GM23248 (cell line): ENCODE measurements around the gene NOX1. TPM values are rescaled to one million over a fixed set of nuclear protein-coding genes. Genes with fewer than 3 reads are reported as not detected.
"Not testable (repeated sequence)": the region's sequence is repeated elsewhere in the genome, so short reads cannot be mapped to it uniquely, and the experiment has no call there.

ENCODE experiments used
- DNase-seq: peaks from one replicate; pipeline ENCODE4 v3.0.0-alpha.2; 2015
- H2AFZ ChIP-seq: fragments of 200-600 bp; sonication (generic); 2 replicates; pipeline ENCODE4 v1.6.1; 2016; ENCODE audit warnings: antibody characterized with exemption
- H3F3A ChIP-seq: fragments of 200-600 bp; sonication (generic); 2 replicates; pipeline ENCODE4 v1.6.1; 2016; ENCODE audit warnings: mild to moderate bottlenecking, antibody characterized with exemption, mixed run types; ENCODE audit not compliant: insufficient read depth
- H3K27ac ChIP-seq: fragments of 200-600 bp; sonication (generic); 2 replicates; pipeline ENCODE4 v1.5.1; 2016; ENCODE audit warnings: mild to moderate bottlenecking
- H3K27me3 ChIP-seq: fragments of 200-600 bp; sonication (generic); replicated peaks from 2 replicates; pipeline ENCODE4 v1.6.1; 2016; ENCODE audit warnings: mild to moderate bottlenecking; ENCODE audit not compliant: insufficient read depth
- H3K36me3 ChIP-seq: fragments of 200-600 bp; sonication (generic); 2 replicates; pipeline ENCODE4 v1.6.1; 2016; ENCODE audit warnings: low read depth, mild to moderate bottlenecking
- H3K4me1 ChIP-seq: fragments of 200-600 bp; sonication (generic); 2 replicates; pipeline ENCODE4 v1.6.1; 2016; ENCODE audit warnings: mild to moderate bottlenecking; ENCODE audit not compliant: insufficient read depth
- H3K4me2 ChIP-seq: fragments of 200-600 bp; sonication (generic); one replicate; pipeline ENCODE4 v1.6.1; 2016; ENCODE audit warnings: mild to moderate bottlenecking; ENCODE audit not compliant: unreplicated experiment
- H3K4me3 ChIP-seq: fragments of 200-600 bp; sonication (generic); 2 replicates; pipeline ENCODE4 v1.5.1; 2016; ENCODE audit warnings: mild to moderate bottlenecking
- H3K79me2 ChIP-seq: fragments of 200-600 bp; sonication (generic); 2 replicates; pipeline ENCODE4 v1.6.1; 2016; ENCODE audit warnings: mild to moderate bottlenecking; ENCODE audit not compliant: insufficient read depth
- H3K9ac ChIP-seq: fragments of 200-600 bp; sonication (generic); 2 replicates; pipeline ENCODE4 v1.6.1; 2016; ENCODE audit warnings: mild to moderate bottlenecking
- H3K9me2 ChIP-seq: fragments of 200-600 bp; sonication (generic); 2 replicates; pipeline ENCODE4 v1.6.1; 2016; ENCODE audit warnings: mixed run types, mild to moderate bottlenecking, moderate library complexity; ENCODE audit not compliant: insufficient read depth
- H3K9me3 ChIP-seq: fragments of 200-600 bp; sonication (generic); one replicate; pipeline ENCODE4 v1.6.1; 2017; ENCODE audit warnings: low read depth
- H4K20me1 ChIP-seq: fragments of 200-600 bp; sonication (generic); 2 replicates; pipeline ENCODE4 v1.6.0; 2016; ENCODE audit not compliant: insufficient read depth
- EZH2 ChIP-seq: fragments of 200-600 bp; sonication (generic); IDR thresholded peaks from 2 replicates; pipeline ENCODE4 v1.6.1; 2018; ENCODE audit warnings: antibody characterized with exemption, mild to moderate bottlenecking; ENCODE audit not compliant: insufficient read depth, poor library complexity, severe bottlenecking
- EZH2phosphoT487 ChIP-seq: fragments of 200-600 bp; sonication (generic); IDR thresholded peaks from 2 replicates; pipeline ENCODE4 v1.6.1; 2018; ENCODE audit warnings: antibody characterized with exemption, moderate library complexity, mild to moderate bottlenecking, low read depth; ENCODE audit not compliant: insufficient read depth
- WGBS, 2 experiments: methylation state at CpG; one replicate each; pipeline ENCODE4 v1.1.6; 2015 to 2017; ENCODE audit warnings: low lambda C conversion rate in 2 of 2, low coverage in 1 of 2; ENCODE audit errors: missing lambda C conversion rate in 2 of 2; 5-methylcytosine and 5-hydroxymethylcytosine counted together
- in situ Hi-C: fragments of 300-500 bp; cut with MboI; formaldehyde crosslinking; loops from 2 replicates; pipeline ENCODE4 v1.15.0; 2020
- polyA plus RNA-seq: library from polyadenylated mRNA; unstranded; fragments of >200 nt; fragmentation: Nextera tagmentation; extraction: Ambion mirVana; gene quantifications from 2 replicates; pipeline ENCODE4 v1.2.1, GENCODE V29; 2016
- total RNA-seq: library from RNA; depleted of rRNA; stranded (reverse); fragments of >200 nt; shearing (Covaris generic); gene quantifications from 2 replicates; pipeline ENCODE4 v1.2.3, GENCODE V29; 2014

The NOX1 gene
- total and polyA plus RNA-seq, 2 experiments from 2014 or later = 0.16 TPM; not detected in 1

DNA sequence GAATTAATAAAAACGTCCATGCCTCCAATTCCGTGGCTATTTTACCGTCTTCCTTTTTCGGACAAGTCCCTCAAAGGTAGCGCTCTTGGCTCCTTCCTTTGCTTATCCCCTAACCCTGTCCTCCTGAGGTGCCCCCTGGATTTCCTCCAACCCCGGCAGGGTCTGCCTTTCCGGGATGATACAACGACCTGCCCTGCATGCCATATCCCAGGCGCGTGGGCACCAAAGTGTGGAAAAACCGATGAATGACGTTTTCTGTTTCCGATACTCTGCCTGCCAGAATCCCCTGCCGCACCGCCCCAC is 54.7 kb downstream of the NOX1 start:
- TF ChIP-seq EZH2 (no peak), EZH2phosphoT487 (no peak)
- Histone ChIP-seq H3K4me1 (no peaks in the 10 kb centered on the region), H3K27ac (peak overlapping the region; percentile 77), H3K4me3 (peak overlapping the region; percentile 84), H3K79me2 (peaks cover 9% of the 10 kb centered on the region), H2AFZ (peak overlapping the region; percentile 96), H3K36me3 (0 out of 2 replicates have a peak, but pooled peaks cover 5% of the 10 kb centered on the region), H3K9me3 (no peaks in the 10 kb centered on the region), H4K20me1 (no peaks in the 10 kb centered on the region), H3K4me2 (peak overlapping the region; percentile 78), H3K9me2 (no peaks in the 10 kb centered on the region), H3F3A (no peaks in the 10 kb centered on the region), H3K9ac (peak overlapping the region; percentile 82), H3K27me3 (no peaks in the 10 kb centered on the region)
- 0 to 2% methylated on average over 13 to 15 of the region's 15 CpGs for WGBS, 2 experiments
- no peak for DNase-seq
- in situ Hi-C loops = no loop called here

DNA sequence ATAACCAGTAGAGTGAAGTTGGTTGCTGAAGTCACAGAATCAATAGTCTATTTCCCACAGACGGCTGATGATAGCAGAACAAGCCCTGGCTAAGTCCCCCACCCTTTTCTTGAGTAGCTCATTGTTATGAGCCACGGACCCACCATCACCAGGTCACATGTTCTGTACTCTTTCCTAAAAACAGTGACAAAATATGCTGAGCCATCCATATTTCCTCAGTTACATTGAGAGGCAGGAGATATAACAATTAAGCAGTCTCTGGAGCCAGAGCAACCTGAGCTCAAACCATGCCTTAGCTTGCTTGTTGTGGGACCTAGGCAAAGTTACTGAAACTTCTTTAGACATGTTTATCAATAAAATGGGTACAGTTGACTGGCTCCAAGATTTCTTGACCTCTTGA is 56.8 kb downstream of the NOX1 start:
- no peak overlapping the region for H3K27ac ChIP-seq
- H3F3A ChIP-seq = no peaks in the 10 kb centered on the region
- H3K4me2 ChIP-seq = no peak overlapping the region
- H3K9ac ChIP-seq = no peak overlapping the region
- TF ChIP-seq EZH2phosphoT487 = no peak
- TF ChIP-seq EZH2 = no peak
- DNase-seq = no peak
- no peaks in the 10 kb centered on the region for H4K20me1 ChIP-seq
- H3K9me3 ChIP-seq = no peaks in the 10 kb centered on the region
- no peaks in the 10 kb centered on the region for H3K36me3 ChIP-seq
- no peaks in the 10 kb centered on the region for H3K4me1 ChIP-seq
- H3K79me2 ChIP-seq = peaks cover 9% of the 10 kb centered on the region
- H2AFZ ChIP-seq = no peak overlapping the region
- H3K27me3 ChIP-seq = no peaks in the 10 kb centered on the region
- in situ Hi-C loops = no loop called here
- 43 to 61% methylated on average over 2 of the region's 2 CpGs for WGBS, 2 experiments
- H3K9me2 ChIP-seq = no peaks in the 10 kb centered on the region
- H3K4me3 ChIP-seq = no peak overlapping the region

DNA sequence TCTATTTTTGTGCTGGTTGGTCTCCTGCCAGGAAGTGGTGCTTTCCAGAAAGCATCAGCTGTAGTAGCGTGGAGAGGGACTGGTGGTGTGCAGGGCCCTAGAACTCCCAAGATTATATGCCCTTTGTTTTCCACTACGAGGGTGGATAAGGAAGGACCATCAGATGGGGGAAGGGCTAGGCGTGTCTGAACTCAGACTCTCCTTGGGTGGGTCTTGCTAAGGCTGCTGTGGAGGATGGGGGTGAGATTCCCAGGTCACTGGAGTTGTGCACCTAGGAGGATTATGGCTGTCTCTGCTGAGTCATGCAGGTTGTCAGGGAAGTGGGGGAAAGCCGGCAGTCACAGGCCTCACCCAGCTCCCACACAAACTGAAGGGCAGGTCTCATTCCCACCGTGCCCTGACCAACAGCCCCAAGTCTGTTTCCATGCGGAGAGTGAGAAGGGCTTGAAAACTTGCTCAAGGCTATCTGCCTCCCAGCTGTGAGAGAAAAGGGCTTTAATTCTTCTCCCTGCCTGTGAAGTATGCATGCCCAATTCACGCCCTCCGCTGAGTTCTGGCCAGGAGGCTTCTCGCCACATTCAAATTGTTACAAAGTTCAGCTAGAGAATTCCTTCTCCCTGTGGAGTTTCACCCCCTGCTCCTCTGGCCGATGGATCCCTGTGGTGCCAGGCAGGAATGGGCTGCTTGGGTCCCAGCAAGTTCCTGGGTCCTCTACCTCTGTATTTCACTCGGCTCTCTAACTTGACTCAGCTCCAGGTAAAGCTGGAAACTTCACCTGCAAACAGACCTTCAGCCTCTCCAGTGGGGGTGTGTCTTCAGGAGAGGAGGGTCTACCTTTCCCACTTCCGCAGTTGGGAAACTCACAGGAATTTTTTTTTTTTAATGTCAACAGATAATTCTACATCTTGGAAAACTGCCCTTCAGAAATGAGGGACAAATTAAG is 61.7 kb downstream of the NOX1 start:
- H3K4me3 ChIP-seq = no peak overlapping the region
- in situ Hi-C loops = no loop called here

DNA sequence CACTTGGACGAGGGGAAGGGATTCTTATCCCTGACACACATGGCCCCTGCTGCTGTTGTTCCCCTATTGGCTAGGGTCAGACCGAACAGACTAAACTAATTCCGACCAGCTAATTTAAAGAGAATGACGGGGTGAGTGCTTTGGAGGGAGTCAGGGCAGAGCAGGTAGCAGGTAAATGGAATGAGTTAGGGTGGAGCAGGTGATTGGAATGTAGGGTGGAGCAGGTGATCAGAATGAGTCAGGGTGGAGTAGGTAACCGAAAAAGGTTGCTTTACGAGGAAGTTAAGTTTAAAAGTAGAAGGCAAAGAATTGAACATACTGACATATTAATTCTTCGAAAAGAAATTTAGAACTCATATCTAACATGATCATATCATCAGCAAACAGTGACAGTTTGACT is 65.9 kb downstream of the NOX1 start:
- H3F3A ChIP-seq = not testable (repeated sequence)

More for the DNA sequence above, 61.7 kb downstream of the NOX1 start:
- H4K20me1 ChIP-seq = no peaks in the 10 kb centered on the region
- no peak overlapping the region for H3K27ac ChIP-seq
- DNase-seq = no peak
- H3K9me2 ChIP-seq = no peaks in the 10 kb centered on the region
- no peaks in the 10 kb centered on the region for H3K36me3 ChIP-seq
- H3K4me1 ChIP-seq = no peaks in the 10 kb centered on the region
- no peak overlapping the region for H3K9ac ChIP-seq
- no peaks in the 10 kb centered on the region for H3K27me3 ChIP-seq
- H2AFZ ChIP-seq = no peak overlapping the region
- H3K4me2 ChIP-seq = no peak overlapping the region
- no peaks in the 10 kb centered on the region for H3K9me3 ChIP-seq
- H3K79me2 ChIP-seq = no peaks in the 10 kb centered on the region
- WGBS, 2 experiments = 16 to 17% methylated on average over 11 to 12 of the region's 12 CpGs
- TF ChIP-seq EZH2phosphoT487 (no peak), EZH2 (no peak)
- no peaks in the 10 kb centered on the region for H3F3A ChIP-seq

More for the DNA sequence above, 65.9 kb downstream of the NOX1 start:
- H3K79me2 ChIP-seq, H3K27me3 ChIP-seq, H3K36me3 ChIP-seq, in situ Hi-C loops, H3K9me3 ChIP-seq, H3K4me1 ChIP-seq, H2AFZ ChIP-seq, H3K9me2 ChIP-seq, H3K4me3 ChIP-seq, H3K27ac ChIP-seq, DNase-seq, H4K20me1 ChIP-seq, H3K9ac ChIP-seq, H3K4me2 ChIP-seq: not testable (repeated sequence)
- 73 to 77% methylated on average over 7 of the region's 7 CpGs for WGBS, 2 experiments
